Activated T-helper 2 cell treated with anti-CD3 and anti-CD28 coated beads, Interferon-gamma antibody, Interleukin-2, Interleukin-4, amounts not matched to agents 10 μg/mL and 5 μg/mL and 100 μg/mL, durations not matched to agents 14 hours and 24 hours and 36 hours (primary cell): ENCODE data around the gene BEX4. TPM values are rescaled to one million over a fixed set of nuclear protein-coding genes. Genes with fewer than 3 reads are reported as not detected.
"Not testable (repeated sequence)": the region's sequence is repeated elsewhere in the genome, so short reads cannot be mapped to it uniquely, and the experiment has no call there.

Experiments
- DNase-seq: peaks from one replicate; pipeline ENCODE4 v3.0.0; 2021; ENCODE audit warnings: low spot score
- H3K27ac Mint-ChIP-seq: one replicate; pipeline ENCODE4 v1.8.0; 2021; ENCODE audit warnings: mixed read lengths
- H3K27me3 Mint-ChIP-seq: one replicate; pipeline ENCODE4 v1.8.0; 2021; ENCODE audit warnings: low read depth, mixed read lengths
- H3K36me3 Mint-ChIP-seq: one replicate; pipeline ENCODE4 v1.8.0; 2021; ENCODE audit warnings: low read depth, mixed read lengths
- H3K4me1 Mint-ChIP-seq: one replicate; pipeline ENCODE4 v1.8.0; 2021; ENCODE audit warnings: low read depth, mixed read lengths
- H3K4me3 Mint-ChIP-seq: one replicate; pipeline ENCODE4 v1.8.0; 2021; ENCODE audit warnings: low read depth, mild to moderate bottlenecking, moderate library complexity, mixed read lengths
- H3K9me3 Mint-ChIP-seq: one replicate; pipeline ENCODE4 v1.8.0; 2021; ENCODE audit warnings: mixed read lengths
- intact Hi-C: fragments of 100-400 bp; cut with micrococcal nuclease; formaldehyde crosslinking; loops from one replicate; pipeline ENCODE4 v1.15.1; 2023
- total RNA-seq: library from RNA; stranded (reverse); gene quantifications from 2 replicates; pipeline ENCODE4 v1.2.3, GENCODE V29; 2022

The BEX4 gene
- total RNA-seq, 1 donor from 2014 or later: 9.4 TPM

DNA sequence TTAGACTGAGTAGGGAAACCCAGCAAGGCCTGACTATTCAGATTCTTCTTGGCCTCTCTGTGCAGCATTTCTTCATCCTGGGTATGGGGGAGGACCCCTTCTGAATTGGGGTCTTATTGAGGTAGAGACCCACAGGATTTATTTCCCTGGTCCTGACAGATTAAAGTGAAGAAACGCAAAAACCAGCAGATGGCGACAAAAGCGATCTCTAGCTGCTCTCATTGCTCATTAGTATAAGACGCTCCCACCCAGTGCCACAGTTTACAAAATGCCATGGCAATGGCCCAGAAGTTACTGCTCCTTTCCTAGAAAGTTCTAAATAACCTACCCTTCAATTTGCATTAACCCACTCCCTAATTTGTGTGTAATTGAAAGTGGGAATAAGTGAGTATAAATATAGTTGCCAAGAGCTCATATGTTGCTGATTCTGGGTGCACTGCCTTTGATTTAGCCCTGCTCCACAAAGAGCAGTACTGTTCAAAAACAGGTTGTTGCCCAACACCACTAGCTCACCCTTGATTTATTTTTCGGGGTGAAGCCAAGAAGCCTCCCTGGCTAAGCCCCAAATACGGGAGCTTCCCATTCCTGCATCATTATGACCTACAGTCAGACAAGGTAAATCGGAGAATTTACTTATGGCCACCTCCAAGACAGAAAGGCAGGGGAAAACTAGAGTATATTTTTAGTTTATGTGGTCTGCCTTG, 3.7 kb upstream of the BEX4 start:
- Mint-ChIP-seq H3K4me3 (no peak overlapping the region), H3K36me3 (peaks cover 4% of the 10 kb centered on the region), H3K27me3 (peaks cover 4% of the 10 kb centered on the region), H3K4me1 (peaks cover 3% of the 10 kb centered on the region), H3K9me3 (no peaks in the 10 kb centered on the region), H3K27ac (no peak overlapping the region)
- DNase-seq: no peak
- intact Hi-C loops: loop anchor here (1.0 to 2.0 kb wide), 2 partner anchors 37 to 254 kb away; no protein-coding TSS in a partner anchor

DNA sequence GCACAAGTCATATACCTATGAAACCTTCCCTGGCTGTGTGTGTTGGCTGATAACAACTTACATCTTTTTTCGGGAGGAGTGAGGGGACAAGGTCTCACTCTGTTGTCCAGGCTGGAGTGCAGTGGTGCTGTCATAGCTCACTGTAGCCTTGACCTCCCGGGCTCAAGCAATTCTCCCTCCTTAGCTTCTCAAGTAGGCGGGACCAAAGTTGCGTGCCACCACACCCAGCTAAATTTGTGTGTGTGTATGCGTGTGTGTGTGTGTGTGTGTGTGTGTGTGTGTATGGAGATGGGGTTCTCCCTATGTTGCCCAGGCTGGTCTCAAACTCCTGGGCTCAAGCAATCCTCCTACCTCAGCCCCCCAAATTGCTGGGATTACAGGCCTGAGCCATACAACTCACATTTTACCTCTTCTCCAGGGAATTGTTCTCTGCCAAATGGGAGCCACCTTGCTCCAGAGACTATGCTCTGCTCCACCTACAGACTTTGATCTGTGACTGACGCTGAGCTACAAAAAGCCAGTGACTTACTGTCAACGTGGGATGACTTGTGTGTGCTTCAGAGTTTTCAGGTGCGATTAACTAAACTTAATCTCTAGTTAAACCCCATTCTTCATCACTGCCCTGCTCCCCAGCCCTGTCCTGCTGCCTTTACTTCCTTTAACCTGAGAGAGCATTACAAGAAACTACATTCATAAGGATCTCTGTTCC, 2.0 kb upstream of the BEX4 start:
- Mint-ChIP-seq H3K36me3 (peaks cover 4% of the 10 kb centered on the region), H3K4me1 (peaks cover 3% of the 10 kb centered on the region), H3K4me3 (no peak overlapping the region), H3K9me3 (no peaks in the 10 kb centered on the region), H3K27me3 (peaks cover 2% of the 10 kb centered on the region), H3K27ac (no peak overlapping the region)
- DNase-seq: no peak
- intact Hi-C loops: no loop called here

GRCh38 chrX:103215425-103215991, 600 bp downstream of the BEX4 start:
- intact Hi-C loops: loop anchor here (2.0 kb wide), 1 partner anchor 39 kb away; the partner anchor contains the start of gene TCEAL8
- Mint-ChIP-seq H3K36me3 (peaks cover 4% of the 10 kb centered on the region), H3K4me1 (peaks cover 6% of the 10 kb centered on the region), H3K27ac (no peak overlapping the region), H3K9me3 (no peaks in the 10 kb centered on the region), H3K27me3 (peaks cover 10% of the 10 kb centered on the region), H3K4me3 (peak overlapping the region; percentile 60)
- DNase-seq: no peak

- Mint-ChIP-seq H3K36me3 (peaks cover 4% of the 10 kb centered on the region), H3K27me3 (peaks cover 45% of the 10 kb centered on the region), H3K4me3 (no peak overlapping the region)
Observed at GRCh38 chrX:103220511-103221323, 5.8 kb downstream of the BEX4 start.

GRCh38 chrX:103225918-103226317, 11.0 kb downstream of the BEX4 start:
- H3K36me3 Mint-ChIP-seq, H3K9me3 Mint-ChIP-seq, DNase-seq, H3K27ac Mint-ChIP-seq, H3K4me3 Mint-ChIP-seq, intact Hi-C loops, H3K4me1 Mint-ChIP-seq: not testable (repeated sequence)
- peaks cover 37% of the 10 kb centered on the region for H3K27me3 Mint-ChIP-seq

More at GRCh38 chrX:103220511-103221323, 5.8 kb downstream of the BEX4 start:
- no peak for DNase-seq
- Mint-ChIP-seq H3K27ac (no peak overlapping the region), H3K4me1 (peaks cover 4% of the 10 kb centered on the region), H3K9me3 (no peaks in the 10 kb centered on the region)
- intact Hi-C loops: no loop called here

GRCh38 chrX:103233263-103233662, 18.4 kb downstream of the BEX4 start:
- Mint-ChIP-seq H3K27ac (no peak overlapping the region), H3K4me3 (no peak overlapping the region), H3K27me3 (peaks cover 6% of the 10 kb centered on the region), H3K36me3 (no peaks in the 10 kb centered on the region), H3K9me3 (no peaks in the 10 kb centered on the region), H3K4me1 (no peaks in the 10 kb centered on the region)
- intact Hi-C loops: no loop called here
- DNase-seq: no peak

- no peaks in the 10 kb centered on the region for H3K9me3 Mint-ChIP-seq
- H3K4me1 Mint-ChIP-seq: no peaks in the 10 kb centered on the region
- H3K27ac Mint-ChIP-seq: no peak overlapping the region
- peaks cover 6% of the 10 kb centered on the region for H3K27me3 Mint-ChIP-seq
- intact Hi-C loops: no loop called here
- H3K4me3 Mint-ChIP-seq: no peak overlapping the region
- no peak for DNase-seq
- H3K36me3 Mint-ChIP-seq: no peaks in the 10 kb centered on the region
Observed at GRCh38 chrX:103234869-103235268, 20.0 kb downstream of the BEX4 start.

- H3K4me1 Mint-ChIP-seq, H3K4me3 Mint-ChIP-seq, H3K27ac Mint-ChIP-seq, H3K36me3 Mint-ChIP-seq, H3K27me3 Mint-ChIP-seq, DNase-seq, H3K9me3 Mint-ChIP-seq, intact Hi-C loops: not testable (repeated sequence)
Observed at GRCh38 chrX:103235608-103236007, 20.7 kb downstream of the BEX4 start.

GRCh38 chrX:103236296-103236695, 21.4 kb downstream of the BEX4 start:
- intact Hi-C loops: no loop called here
- H3K27me3 Mint-ChIP-seq: peaks cover 3% of the 10 kb centered on the region
- no peaks in the 10 kb centered on the region for H3K9me3 Mint-ChIP-seq
- H3K4me3 Mint-ChIP-seq: no peak overlapping the region
- H3K4me1 Mint-ChIP-seq: no peaks in the 10 kb centered on the region
- H3K27ac Mint-ChIP-seq: no peak overlapping the region
- H3K36me3 Mint-ChIP-seq: no peaks in the 10 kb centered on the region
- no peak for DNase-seq

DNA sequence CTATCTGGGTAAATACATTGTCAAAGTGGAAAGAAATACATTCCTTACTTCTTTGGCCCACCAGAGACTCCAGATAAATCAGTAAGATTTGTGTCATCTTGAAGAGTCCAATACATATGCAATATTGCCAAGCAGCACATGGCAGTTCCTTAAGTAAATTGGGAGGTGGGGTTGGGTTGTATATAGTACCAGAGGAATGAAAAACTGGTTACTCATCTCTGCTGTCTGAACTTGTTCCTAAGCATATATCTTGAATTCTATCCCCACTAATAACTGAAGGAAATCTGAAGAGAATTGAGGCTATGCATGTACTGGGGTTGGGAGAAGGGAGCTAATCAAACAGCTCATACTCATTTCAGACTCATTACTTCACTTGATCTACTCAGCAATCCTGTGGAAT, 25.2 kb downstream of the BEX4 start:
- no peak for DNase-seq
- H3K27ac Mint-ChIP-seq: no peak overlapping the region
- no peaks in the 10 kb centered on the region for H3K27me3 Mint-ChIP-seq
- H3K36me3 Mint-ChIP-seq: no peaks in the 10 kb centered on the region
- intact Hi-C loops: no loop called here
- H3K4me3 Mint-ChIP-seq: no peak overlapping the region
- H3K9me3 Mint-ChIP-seq: no peaks in the 10 kb centered on the region
- H3K4me1 Mint-ChIP-seq: no peaks in the 10 kb centered on the region

DNA sequence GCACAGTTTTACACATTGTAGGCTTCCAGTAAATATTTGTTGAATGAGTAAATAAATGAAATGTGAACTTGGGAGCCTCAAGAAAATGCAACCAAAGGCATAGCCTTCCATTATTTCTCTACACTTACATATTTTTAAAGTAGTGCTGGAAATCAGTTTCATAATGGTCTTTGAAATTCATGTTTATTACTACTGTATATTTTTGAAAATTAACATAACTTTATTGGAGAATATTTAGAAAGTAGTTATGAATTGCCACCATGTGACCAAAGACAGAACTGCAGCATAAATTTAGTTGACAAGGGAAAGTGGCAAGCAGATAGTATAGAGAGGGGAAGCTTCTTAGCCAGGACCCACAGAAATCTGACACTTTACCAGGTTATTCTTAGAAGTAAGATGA, 33.6 kb downstream of the BEX4 start:
- Mint-ChIP-seq H3K4me1 (peaks cover 3% of the 10 kb centered on the region), H3K27ac (no peak overlapping the region), H3K4me3 (no peak overlapping the region), H3K36me3 (peaks cover 8% of the 10 kb centered on the region), H3K9me3 (no peaks in the 10 kb centered on the region), H3K27me3 (peaks cover 10% of the 10 kb centered on the region)
- DNase-seq: no peak
- intact Hi-C loops: loop anchor here (1.0 to 5.0 kb wide), 2 partner anchors 37 to 439 kb away; partner anchors contain the start of gene MORF4L2

DNA sequence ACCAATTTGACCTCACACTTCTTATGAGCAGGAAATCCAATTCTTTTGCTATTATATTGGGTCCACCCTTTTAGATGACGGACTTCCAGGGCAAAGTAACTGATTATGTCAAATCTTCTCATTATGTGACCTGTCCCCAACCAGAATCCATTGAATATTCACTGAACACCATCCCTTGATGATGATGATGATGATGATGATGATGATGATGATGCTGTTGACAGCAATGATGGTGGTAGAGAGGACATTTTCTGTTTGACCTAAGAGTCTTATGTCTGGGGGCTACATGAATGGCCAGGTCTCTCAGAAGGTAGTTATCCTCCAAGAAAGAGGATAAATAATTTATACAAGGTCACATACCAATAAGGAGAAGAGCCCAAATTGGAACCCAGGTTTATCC, 34.9 kb downstream of the BEX4 start:
- peaks cover 9% of the 10 kb centered on the region for H3K4me1 Mint-ChIP-seq

More for the DNA sequence above, 34.9 kb downstream of the BEX4 start:
- Mint-ChIP-seq H3K36me3 (peaks cover 20% of the 10 kb centered on the region), H3K9me3 (no peaks in the 10 kb centered on the region), H3K27me3 (peaks cover 10% of the 10 kb centered on the region), H3K4me3 (no peak overlapping the region), H3K27ac (no peak overlapping the region)
- DNase-seq: no peak
- intact Hi-C loops: loop anchor here (5.0 kb wide), 1 partner anchor 437 kb away; the partner anchor contains the start of gene MORF4L2
